Measurements from ENCODE around the gene UGDH.
"Not testable (repeated sequence)": the region's sequence is repeated elsewhere in the genome, so short reads cannot be mapped to it uniquely, and the experiment has no call there.

UGDH gene

DNA sequence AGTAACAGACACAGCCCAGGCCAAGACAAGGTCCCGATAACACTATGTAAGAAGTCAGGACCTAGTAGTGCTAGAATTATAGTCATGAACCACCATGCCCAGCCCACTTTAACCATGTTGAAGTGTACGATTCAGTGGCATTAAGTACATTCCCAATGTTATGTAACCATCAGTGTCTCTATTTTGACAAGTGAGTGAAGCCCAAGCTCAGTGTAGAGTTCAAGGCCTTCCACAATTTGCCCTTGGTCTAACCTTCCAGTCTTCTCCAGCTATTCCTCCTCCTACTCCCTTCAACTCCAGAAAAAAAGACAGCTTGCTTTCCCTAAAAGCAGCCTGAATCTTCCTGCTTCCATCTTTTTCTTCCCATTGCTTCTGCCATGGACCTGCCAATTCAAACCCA lies 36.9 kb downstream of the UGDH start:
- DNase-seq = no peak

DNA sequence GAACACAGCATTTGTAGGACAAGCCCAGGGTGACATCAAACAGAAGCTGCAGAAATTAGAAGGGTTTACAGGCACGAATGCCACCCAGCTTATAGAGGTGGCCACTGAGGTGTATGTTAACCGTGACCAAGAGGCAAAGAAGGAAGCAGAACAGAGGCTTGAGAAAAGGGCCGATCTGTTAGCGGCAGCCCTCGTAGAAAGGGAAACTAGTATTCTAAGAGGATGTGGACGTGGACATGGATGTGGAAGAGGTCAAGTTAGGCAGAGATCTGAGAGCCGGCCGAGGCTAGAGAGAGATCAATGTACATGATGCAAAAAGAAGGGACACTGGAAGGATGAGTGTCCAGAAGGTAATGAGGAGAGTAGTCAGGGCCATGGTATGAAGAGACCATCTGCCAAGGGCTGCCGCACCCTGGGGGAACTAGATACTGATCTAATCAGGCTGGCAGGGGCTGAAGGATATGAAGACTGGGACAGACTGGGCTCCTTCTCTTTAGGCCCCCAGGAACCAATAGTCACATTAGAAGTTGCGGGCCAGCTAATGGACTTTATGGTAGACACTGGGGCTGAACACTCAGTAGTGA lies 40.9 kb downstream of the UGDH start:
- DNase-seq = no peak

DNA sequence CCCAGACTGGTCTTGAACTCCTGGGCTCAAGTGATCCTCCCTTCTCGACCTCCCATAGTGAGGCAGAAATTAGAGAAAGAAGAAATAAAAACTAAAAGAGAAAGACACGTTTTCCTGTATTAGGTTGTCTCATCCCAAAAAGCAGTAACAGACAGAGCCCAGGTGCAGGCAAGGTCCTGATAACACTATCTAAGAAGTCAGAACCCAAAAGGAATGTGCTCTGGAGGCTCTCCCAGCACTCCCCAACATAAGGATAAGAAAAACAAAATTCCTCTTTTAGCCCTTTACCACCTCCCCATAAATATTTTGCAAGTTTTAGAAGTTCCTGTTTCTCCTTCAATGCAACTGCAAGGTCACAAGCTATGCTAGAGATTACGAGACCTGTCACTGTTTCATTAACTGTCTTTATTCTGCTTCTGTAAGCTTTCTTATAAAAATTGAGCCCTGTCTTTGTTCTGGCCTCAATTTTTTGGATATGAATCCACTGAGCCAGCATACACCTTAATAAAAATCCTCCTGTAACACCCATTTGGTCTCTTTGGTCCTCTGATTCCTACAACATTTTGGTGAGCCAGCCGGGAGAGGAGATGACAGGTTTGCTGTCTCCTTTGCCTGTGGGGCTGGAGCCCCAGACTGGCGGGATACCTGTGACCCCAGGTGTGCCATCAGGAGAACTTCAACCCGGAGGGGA lies 42.5 kb downstream of the UGDH start:
- DNase-seq = no peak

DNA sequence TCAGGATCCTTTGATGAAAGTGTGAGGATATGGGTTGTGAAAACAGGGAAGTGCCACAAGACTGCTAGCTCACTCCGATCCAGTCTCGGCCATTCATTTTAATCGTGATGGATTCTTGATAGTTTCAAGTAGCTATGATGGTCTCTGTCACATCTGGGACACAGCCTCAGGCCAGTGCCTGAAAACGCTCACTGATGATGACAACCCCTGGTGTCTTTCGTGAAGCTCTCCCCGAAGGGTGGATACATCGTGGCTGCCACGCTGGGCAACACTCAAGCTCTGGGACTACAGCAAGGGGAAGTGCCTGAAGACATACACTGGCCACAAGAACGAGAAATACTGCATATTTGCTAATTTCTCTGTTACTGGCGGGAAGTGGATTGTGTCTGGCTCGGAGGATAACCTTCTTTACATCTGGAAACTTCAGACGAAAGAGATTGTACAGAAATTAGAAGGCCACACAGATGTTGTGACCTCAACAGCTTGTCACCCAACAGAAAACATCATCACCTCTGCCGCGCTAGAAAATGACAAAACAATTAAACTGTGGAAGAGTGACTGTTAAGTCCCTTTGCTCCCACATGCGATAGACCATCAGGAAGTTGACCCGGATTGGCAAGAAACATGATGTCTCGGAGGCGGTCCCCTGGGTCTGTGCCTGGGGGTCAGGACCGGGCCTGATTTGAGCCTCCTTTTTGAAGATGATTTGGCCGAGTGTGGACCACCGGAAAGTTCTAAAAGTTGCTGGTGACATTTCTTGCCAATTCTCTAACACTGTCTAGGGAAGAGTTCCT lies 46.1 kb downstream of the UGDH start:
- no peak for DNase-seq

DNA sequence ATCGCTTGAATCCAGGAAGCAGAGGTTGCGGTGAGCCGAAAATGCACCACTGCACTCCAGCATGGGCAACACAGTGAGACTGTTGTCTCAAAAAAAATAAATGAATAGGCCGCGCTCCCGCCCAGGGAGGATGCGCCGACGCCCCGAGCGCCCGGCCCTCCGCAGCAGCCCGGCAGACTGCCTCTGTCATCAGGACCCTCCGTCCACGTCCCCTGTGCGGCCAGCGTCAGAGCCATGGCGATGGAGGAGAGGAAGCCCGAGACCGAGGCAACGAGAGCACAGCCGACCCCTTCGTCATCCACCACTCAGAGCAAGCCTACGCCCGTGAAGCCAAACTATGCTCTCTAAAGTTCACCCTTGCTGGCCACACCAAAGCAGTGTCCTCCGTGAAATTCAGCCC lies 47.0 kb downstream of the UGDH start:
- no peak for DNase-seq

DNA sequence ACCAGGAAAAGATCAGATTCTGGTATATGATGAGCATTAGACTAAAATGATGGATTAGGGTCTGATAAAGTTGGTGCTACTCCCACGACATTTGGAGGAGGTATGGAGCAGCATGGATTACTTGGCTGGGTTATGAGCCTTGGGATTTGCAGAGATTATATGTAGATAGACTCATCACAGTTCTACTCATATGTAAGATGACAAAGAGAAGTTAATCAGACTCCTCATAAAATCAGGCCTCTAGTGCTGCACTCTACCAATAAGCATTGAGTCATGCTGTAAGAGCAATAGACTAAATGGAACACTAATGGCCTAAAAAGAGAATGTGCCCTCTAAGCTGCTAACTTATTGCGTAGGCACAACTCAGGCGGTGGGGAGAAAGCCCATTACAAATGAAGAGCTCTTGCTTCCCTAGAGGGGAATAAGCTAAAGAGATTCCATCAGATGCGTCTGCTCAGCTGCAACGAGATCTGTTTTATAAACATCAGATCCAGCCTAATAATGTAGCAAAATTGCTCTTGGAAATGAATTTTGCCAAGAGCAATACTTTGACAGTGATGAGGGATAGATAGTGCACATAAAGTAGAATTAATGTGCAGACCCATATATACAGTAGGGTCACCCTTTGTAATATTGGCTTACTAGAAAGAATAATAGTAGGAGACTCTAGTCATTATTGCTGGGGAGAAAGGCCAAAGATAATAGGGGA lies 50.9 kb downstream of the UGDH start:
- no peak for DNase-seq

DNA sequence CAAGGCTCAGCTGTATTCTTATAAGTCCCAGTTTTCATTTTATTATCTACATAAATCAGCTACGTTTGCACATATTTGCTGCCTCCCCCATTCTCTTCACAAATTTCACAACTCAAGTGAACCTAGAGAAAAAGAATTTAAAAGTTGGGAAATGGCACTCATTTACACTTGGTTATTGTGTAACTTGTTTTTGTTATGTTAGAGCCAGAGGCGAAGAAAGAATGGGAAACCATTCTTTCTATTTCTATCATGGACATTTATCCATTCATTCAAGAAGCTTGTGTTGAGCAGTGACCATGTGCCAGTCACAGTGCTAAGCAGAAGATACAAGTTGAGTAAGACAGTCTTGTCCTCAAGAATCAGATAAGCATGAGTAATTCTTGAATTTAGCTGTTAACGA lies 54.8 kb downstream of the UGDH start:
- no peak for DNase-seq

DNA sequence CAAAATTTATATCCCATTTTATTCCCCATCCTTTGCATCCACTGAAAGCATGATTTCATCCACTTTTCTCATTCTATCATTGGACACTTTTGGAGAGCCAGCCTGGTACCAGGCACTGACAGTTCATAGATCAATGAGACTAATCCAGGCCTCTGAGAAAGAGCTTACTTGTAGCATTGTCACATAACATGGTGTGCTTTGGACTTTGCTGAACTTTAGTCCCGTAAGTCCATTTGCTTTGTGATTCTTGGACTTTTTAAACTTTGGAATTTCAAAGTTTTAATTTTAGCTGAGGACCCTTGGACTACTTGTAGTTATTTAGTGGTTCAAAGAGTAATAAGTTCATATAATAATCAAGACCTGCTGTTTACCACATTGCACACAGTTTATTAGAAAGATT lies 56.8 kb downstream of the UGDH start:
- no peak for DNase-seq

DNA sequence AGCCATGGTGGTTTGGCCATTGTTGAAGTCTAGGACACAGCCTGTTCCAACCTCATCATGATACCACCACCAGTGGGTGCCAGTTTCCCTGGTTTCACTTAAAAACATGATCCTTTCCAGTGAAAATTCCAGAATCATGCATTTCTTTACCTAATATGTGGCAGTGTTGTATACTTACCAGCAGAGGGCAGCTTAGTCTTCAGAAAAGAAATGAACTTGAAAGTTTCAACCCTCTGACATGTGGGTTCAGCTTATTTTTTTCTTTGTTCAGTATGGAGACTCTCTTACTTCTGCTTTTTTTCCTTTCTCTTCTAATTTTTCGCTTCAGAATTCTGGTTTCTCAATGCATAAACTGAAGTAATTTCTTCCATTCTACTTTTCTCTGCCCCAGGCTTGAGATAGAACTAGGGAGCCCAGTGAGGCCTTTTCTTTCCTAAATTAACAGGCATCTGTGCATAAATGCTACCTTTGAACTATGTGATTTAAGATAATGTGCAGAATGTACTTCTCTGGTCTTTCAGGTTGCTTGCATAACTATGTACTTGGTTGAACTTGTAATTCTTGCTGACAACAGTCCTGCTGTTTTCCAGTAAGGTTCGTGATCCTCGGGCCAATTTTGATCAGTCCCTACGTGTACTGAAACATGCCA lies 57.7 kb downstream of the UGDH start:
- peak; percentile 85 for DNase-seq

DNA sequence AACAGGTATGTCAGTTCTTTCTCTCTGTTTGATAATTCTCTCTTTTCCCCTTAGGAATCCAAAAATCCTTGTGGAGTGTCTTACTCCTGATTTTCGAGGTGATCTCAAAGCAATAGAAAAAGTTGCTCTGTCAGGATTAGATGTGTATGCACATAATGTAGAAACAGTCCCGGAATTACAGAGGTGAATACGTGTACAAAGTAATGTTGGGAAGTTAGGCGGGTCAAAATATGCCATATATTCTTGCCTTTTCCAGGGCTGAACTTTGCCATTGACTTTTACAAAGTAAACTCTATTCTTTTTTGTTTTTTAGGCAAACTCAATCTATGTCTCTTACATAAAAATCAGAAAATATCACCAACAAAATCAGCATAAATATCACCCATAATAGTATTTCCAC lies 59.8 kb downstream of the UGDH start:
- DNase-seq = no peak

DNA sequence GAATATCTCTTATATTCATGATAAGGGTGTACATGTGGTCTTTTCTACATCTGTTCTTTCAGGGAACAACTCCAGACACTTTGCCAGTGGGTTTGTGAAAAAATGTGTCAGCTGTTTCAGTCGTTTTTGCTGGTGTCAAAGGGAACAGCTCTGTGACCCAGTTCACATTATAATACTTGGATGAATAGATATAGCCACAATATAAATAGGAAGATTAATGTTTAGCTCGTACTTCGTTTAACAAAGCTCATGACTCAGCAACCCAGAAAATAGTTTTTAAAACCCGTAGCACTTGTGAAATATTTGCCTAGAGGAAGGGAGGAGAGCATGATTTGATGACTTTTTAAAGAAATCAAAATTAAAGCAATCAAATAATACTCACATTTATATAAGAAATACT lies 60.5 kb downstream of the UGDH start:
- no peak for DNase-seq

DNA sequence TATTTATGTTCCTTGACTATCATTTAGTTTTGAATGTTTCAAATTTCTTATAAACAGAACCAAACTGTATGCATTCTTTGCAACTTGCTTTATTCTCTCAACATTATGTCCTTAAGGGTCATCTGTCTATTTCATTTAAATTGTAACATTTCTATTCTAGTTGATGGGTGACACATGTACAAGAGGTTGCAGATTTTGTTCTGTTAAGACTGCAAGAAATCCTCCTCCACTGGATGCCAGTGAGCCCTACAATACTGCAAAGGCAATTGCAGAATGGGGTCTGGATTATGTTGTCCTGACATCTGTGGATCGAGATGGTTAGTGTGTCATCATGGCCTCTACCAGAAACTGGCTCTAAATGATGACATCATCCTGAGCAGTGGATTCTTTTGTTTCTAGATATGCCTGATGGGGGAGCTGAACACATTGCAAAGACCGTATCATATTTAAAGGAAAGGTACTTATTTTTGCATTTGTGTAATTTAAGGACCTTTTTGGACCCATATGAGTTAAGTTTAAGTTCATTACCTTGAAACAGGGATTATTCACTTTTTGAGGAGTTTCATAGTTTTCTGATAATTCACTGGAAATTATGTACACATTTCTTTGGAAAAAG lies 62.2 kb downstream of the UGDH start:
- no peak for DNase-seq

DNA sequence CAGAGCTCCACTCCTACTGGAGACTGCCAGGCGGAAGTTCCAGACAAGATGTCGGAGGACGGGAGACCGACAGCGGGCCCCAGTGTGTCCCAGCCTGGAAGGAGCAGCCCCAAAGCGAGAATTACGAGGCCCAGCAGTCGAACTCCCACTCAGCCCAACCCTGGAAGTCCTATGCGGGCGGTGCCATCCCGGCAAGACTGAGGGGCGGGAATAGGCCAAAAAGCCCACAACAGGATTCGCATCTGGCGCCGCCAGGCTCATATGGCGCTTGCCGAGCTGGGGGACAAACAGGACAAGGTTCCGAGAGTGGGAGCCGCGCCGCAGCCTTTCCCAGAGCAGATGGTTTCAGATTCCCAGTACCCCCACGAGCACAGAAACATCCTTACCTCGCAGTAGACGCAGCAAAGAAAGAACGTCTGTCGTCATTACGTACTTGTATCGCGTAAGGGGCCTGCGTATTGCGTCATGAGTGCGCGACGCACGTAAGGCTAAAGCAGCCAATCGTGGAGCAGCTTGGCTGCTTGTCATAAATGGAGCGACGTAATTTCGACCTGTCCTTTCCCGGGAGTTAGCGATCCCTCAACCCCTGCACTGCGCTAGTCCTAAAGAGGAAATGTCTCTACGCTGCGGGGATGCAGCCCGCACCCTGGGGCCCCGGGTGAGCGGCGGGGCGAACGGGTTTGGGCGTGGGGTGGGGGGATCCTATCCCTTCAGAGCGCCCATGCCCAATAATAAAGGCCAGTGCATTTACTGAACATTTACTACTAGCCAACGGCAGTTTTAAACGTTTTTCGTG lies 68.5 kb downstream of the UGDH start, which contains the start of the genes LIAS and RPL9:
Gene LIAS (plus strand): TSS at position 552 of the 796 bp plus-strand sequence. CDS start 62 bp downstream, at position 614.
Gene RPL9 (minus strand): TSS at position 418 of the 796 bp plus-strand sequence. CDS start 483 bp downstream, outside the sequence.
- DNase-seq = peak; percentile 95

DNA sequence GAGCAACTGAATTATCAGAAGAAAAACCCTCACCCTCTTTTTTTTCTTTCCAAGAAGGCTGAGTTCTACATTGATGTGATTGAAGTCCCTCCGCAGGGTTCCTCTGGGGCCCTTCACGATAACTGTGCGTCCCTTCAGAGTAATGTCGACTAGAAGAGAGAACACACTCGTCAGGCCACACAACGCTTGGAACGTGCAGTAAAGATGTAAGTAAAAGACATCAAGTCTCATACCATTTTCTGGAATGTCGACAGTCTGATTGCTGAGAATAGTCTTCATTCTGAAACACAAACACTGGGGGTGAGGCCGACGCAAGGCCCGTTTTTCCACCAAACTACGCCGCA lies 69.1 kb downstream of the UGDH start:
- not testable (repeated sequence) for DNase-seq

DNA sequence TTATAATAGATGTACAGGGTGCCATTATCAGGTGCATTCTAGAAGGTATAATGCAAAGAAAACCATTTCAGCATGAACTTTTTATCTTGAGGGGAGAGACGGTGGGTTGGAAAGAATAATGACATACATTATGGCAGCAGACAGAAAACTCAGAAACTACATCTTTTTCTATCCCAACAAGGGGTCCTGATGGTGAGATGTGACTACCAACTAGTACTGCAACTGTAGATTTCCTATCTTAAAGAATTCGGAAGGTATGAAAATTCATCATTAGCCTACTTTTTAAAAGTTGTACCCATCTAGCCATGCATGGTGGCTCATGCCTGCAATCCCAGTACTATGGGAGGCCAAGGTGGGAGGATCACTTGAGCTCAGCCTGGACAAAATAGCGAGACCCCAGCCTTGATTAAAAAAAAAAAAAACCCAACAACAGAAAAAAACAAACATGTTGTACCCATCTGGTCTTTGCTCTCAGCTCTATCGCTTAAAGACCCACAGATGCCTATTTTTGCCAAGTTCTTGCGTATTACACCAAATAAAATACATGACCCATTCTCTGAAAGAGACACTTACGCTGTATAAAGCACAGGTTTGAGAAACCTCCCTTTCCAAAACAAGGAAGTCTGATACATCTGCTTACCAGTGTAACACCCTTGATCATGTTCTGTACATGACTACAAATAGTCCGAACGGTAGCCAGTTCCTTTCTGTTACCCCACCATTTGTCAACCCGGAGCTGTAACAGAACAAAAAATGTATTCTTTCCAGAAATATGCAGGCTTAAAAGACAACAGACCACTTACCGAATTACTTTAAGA lies 70.1 kb downstream of the UGDH start:
- DNase-seq = no peak

DNA sequence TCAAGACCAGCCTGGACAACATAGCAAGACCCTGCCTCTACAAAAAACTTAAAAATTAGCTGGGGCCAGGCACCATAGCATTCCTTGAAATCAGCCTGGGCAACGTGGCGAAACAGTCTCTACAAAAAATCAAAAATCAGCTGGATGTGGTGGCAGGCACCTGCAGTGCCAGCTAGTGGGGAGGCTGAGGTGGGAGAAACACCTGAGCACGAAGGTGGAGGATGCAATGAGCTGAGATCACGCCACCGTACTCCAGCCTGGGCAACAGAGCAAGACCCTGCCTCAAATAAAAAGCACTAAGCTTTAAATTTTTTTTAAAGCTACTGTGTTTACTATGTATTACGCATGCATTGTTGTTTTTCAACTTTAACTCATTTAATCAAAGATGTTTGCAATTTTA lies 71.8 kb downstream of the UGDH start:
- DNase-seq = no peak

DNA sequence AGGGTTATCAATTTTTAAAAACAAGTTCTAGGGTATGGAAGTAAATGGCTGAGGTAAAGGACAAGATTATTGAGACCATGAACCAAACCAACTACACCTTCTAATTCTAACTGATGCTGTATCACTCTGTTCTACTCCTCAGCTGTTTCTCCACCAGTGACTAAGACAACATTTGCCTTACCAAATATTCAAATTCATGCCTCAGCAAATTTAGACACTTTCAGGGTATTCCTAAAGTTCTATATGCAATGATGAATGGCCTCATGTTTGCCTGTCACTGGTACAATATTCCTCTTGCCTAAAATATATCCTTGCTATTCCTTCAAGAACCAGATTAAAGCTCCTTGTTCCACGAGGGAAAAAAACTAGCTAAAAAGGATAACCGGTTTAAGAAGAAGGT lies 73.5 kb downstream of the UGDH start:
- DNase-seq = no peak

DNA sequence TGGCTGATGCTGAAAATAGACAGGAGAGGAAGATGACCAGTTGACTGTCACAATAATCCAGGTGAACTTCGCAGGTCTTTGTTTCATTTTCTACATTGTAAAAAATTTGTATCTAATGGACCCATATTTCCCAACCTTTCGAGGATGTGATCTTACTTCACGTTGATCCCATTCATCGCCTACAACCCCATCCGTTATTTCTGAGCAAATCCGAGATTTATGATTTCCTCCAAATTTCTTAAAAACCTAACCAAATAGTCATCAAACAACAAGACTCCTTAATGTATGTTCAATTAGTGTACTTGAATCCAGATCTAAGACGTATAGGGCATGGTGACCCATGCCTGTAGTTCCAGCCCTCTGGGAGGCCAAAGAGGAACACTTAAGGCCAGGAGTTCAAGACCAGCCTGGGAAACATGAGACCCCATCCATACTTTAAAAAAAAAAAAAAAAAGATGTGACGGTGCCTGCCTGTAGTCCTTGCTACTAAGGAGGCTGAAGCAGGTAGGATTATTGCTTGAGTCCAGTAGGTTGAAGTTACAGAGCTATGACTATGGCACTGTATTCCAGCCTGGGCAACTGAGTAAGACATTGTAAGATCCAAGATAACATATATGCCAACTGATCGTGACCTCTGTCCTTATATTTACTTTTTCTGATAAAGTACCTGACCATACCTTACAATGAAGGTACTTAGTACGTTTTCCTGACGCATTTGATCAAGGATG lies 74.2 kb downstream of the UGDH start:
- no peak for DNase-seq

DNA sequence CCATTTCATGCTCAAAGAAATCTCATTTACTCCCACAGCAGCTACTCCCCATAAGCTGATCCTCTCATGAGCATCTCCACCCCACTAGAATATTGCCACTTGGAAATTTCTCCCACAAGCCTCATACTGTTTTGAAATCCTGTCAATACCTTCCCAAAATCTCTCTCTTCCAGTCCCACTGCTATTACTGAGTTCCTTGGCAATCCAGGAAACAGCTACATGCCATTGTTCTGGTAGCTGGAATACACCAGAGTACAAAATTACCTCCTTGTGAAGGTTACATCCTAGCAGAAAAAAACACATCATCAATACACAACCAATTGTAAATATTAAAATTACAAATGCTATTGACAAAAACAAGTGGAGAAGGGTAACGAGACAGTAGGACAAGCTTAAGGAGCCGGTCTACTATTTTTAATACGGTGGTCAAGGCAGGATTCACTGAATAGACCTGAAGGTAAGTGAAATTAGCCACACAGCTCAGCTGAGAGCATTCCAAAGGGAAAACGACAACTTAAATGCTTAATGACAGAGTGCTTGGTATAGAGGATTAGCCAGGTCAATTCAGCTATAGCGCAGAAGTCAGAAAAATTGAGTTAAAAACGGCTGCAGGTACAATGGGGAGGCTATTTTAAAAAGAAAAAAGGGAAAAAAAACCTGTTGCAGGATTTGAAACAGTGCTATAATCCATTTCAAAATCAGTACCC lies 74.9 kb downstream of the UGDH start:
- DNase-seq = no peak
